DND-41 (cell line): ENCODE results near the gene MRPS23.

ENCODE experiments used
- CTCF ChIP-seq: IDR thresholded peaks from 2 replicates; pipeline ENCODE4 v1.5.1; 2012; ENCODE audit warnings: borderline replicate concordance, low read length, moderate library complexity, mild to moderate bottlenecking; ENCODE audit not compliant: poor library complexity, severe bottlenecking; ENCODE audit errors: extremely low read depth
- EZH2 ChIP-seq: IDR thresholded peaks from 3 replicates; pipeline ENCODE4 v1.6.1; 2012; ENCODE audit warnings: borderline replicate concordance, low read depth, mild to moderate bottlenecking, moderate library complexity, low read length, inconsistent platforms; ENCODE audit not compliant: severe bottlenecking

- TF ChIP-seq CTCF (no peak), EZH2 (no peak)
These were observed 16.9 kb upstream of the MRPS23 start for GRCh38 chr17:57866723-57867122.
